HG02798 (cell line): ENCODE data around the gene UQCRHL.
"Not testable (repeated sequence)": the region's sequence is repeated elsewhere in the genome, so short reads cannot be mapped to it uniquely, and the experiment has no call there.

ENCODE experiments used
- ATAC-seq: cut with Tn5 transposase; IDR thresholded peaks from one replicate; pipeline ENCODE4 v1.9.1; 2021; ENCODE audit warnings: mild to moderate bottlenecking; ENCODE audit not compliant: unreplicated experiment, poor library complexity

Gene UQCRHL

DNA sequence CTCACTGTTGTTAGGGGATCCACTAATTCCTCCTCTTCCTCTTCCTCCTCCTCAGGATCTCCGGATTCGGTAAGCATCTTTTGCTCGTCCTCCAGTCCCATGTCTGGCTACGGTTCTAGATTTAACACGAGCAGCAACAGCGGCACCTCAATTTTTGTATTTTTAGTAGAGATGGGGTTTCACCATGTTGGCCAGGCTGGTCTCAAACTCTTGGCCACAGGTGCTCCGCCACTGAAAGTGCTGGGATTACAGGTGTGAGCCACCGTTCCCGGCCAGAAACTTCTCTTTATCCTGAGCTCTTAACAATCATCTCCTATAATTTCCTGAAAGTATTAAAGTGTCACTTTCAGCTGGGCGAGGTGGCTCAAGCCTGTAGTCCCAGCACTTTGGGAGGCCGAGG, at the start of gene UQCRHL:
Gene UQCRHL, minus strand, starts transcription at position 101 of the 400 bp plus-strand sequence. Its CDS starts 0 bp downstream, at position 101.
- not testable (repeated sequence) for ATAC-seq

DNA sequence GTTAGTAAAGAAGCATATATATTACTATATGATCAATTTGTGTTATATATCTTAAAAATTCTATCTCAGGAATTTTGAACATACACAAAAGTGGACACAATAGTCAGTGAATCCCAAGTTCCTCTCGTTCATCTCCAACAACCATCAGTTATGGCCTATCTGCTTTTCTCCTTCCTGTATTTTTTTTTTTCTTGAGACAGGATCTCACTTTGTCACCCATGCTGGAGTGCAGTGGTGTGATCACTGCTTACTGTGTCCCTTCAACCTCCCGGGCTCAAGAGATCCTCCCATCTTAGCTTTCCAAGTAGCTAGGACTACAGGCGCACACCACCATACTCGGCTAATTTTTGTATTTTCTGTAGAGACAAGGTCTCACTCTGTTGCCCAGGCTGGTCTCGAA, 49.4 kb upstream of the UQCRHL start:
- ATAC-seq: no peak

DNA sequence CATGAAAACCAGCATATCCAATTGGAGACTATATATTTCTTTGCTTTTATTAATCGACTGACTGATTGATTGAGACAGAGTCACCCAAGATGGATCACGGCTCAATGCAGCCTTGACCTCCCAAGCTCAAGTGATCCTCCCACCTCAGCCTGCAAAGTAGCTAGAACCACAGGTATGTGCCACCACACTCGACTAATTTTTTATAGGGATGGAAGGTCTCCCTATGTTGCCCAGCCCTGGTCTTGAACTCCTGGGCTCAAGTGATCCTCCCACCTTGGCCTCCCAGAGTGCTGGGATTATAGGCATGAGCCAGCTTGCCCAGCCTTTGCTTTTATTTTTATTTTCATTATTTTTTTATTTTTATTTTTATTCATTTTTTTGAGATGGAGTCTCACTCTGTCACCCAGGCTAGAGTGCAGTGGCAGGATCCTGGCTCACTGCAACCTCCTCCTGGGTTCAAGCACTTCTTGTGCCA, 45.4 kb upstream of the UQCRHL start:
- ATAC-seq: no peak

DNA sequence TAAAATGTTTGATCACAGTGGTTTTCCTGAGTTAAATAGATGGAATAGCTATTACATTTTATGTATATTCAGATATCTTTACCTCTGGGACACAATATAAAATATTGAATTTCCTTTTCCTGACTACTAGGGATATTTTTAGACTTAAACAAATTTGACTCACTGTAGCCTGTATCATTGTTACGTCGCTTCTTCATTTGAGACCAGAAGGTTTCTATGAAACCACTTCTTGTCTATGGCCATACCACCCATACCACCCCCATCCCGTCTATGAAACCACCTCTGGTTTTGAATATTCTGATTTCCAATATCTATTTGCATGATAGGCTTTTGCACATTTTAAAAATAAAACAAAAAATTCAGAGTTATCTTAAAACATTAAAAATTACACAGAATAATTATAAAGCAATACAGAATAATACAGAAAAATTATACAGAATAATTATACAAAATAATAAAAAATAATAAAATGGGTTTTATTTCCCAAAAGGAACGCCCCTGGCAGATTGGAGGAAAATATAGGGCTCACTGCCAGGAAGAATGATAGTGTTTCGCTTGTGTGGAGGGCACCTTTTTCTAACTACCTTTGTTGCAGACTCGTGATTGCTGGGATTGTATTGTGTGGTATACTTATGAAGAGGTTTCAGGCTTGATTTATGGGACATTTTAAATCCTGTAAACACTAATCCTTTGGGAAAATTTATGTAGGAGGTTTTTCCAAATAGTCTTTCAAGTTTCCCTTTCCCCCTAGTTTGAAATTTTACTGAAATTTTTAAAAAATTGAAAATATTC, 44.8 kb upstream of the UQCRHL start:
- ATAC-seq: no peak

DNA sequence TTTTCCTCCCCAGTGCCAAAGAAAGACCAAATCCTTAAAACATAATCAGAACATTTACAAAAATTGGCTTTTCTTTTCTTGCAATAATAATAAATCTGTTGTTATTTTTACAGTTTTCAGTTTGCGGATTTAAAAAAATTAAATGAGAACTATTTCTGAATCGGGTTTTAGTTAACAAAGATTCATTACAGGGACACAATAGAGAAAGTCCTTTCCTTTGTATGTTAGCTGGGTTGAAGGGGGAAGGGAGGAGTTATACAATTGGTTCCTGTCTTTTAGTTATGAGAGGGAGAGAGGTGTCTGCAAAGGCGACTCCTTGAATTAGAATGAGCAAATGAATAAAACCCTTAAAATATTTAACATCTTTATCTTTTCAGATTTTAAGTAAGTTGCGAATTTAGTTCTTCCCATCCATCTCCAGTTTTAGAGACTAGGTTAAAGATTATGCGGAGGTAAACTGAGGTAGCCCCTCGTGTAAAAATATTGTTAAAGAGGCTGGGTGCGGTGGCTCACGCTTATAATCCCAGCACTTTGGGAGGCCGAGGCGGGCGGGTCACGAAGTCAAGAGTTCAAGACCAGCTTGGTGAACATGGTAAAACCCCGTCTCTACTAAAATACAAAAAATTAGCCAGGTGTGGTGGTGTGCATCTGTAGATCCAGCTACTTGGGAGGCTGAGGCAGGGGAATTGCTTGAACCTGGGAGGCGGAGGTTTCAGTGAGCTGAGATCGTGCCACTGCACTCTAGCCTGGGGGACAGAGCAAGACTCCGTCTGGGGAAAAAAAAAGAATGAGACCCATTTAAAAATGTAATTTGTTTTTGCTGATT, 44.0 kb upstream of the UQCRHL start:
- ATAC-seq: no peak

DNA sequence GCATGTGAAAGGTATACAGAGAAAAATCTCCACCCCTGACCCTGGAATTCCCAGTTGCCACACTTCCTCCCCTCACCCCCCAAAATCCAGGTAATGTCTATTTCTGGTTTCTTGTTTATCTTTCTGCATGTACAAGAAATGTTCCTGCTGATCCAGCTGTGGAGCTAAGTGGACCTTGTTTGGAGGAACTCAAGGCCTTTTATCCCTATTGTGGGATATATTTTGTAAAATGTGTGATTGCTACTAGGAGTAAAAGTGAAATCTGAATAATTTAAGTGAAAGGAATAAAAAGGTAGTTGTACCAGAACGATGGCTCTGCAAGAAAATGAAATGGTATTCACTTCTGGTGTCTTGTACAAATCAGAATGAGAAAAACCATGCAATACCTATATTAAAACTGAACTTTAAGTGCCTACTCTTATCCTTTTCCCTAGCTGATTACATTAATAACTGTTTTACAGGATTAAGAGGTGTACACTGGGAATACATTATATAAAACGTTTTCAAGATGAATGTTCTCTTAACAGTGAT, 43.1 kb upstream of the UQCRHL start:
- ATAC-seq: no peak

DNA sequence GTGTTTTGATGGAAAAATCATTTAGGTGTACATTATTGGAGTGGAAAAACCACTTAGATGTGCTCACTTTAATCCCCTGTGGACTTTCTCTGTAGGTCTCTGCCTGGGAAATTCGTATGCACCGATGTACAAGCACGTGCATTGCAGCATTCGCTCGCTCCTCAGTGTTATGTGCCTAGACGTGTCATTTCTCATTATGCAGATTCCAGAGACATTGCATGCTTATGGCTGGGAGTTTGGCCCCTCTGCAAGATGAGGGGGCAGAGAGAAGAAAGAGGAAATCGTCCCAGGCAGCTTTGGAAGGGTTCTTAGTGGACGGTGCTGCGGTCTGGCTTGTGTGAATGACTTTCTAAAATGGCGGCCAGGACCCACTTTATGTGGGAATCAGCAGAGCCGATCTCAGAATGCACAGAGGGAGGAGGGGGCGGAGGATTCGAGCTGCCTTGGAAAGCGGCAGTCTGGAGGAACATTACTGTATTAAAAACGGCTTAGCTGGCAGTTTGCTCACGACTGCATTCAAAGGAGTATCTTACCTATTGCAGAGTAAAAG, 42.4 kb upstream of the UQCRHL start:
- no peak for ATAC-seq

DNA sequence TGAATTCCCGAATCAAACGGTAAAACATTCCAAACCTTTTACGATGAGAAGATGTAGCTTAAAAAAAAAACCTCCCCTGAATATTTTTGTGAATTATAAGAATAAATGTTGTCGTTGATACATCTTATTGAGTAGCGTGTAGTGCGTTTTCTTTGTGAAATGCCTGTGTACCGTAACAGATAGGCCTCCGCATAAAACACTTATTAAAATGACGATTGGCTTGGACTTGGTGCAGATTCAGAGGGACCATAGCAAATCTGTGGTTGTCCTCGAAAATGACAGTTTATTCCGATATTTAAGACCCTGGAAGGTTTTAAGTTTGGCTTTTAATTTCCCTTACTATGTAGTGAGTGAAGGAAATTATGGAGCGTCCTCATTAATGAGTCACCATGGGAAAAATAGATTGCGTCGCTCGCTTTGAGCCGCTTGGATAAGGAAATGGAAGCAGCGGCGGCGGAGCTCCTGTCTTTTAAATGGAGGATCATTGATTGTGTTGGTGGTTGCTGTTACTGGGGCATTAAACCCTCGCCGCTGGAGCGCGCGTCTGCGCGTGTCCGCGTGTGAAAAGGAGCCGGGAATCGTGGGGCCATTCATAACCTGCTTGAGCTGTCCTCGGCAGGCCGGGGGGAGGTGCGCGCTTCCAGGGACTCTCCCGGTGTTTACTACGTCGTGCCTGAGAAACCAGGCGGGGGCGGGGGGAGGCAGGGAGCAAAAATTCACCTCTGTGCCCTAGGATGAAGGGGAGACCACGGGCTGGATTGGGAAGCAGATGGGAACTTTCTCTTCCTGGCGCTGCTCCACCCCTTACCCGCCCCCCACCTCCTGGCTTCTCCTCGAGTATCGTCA, 41.7 kb upstream of the UQCRHL start:
- ATAC-seq: no peak

DNA sequence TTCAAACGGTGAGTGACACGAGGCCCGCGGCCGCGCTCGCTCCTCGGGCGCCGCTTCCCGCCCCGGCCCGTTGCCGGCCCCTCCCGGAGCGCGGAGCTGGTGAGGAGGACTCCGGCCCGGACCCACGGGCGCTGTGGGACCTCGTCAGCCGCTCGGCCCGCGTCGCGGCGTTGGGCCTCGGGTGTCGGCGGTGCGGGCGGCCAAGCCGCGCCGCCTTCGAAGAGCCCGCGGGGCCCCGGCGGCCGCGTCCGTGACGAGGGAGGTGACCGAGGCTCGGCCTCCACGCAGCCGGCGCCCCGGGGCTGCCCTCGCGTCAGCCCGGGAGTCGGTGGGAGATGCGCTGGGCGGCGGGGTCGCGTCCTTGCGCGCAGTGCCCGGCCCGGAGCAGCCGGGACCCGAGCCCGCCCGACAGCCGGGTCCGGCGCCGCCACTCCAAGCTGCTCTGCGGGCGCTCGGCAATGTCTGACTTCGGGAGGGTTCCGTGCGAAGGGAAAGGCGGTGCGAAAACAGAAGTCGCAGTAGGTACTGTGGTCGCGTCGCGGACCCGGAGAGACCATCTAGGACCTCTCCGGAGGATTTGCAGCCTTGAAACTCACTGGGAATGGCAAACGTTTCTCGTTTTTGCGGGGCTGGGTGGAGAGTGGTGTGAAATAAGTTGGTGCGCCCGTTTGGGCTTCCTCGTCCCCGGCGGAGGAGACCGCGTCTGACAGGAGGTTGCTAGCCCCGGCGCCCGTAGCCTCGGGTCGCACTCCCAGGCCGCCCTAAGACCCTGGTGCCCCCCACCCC, 40.9 kb upstream of the UQCRHL start:
- ATAC-seq: peak; percentile 17

DNA sequence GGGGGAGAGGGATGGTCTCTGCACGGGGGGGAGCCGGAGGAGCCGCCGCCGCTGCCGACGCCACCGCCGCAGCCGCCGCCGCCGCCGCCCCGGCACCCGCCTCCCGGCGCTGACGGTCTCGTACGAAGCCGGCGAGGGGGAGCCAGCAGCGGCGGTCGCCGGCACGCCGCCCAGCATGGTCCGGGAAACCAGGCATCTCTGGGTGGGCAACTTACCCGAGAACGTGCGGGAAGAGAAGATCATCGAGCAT, 40.4 kb upstream of the UQCRHL start:
- no peak for ATAC-seq

DNA sequence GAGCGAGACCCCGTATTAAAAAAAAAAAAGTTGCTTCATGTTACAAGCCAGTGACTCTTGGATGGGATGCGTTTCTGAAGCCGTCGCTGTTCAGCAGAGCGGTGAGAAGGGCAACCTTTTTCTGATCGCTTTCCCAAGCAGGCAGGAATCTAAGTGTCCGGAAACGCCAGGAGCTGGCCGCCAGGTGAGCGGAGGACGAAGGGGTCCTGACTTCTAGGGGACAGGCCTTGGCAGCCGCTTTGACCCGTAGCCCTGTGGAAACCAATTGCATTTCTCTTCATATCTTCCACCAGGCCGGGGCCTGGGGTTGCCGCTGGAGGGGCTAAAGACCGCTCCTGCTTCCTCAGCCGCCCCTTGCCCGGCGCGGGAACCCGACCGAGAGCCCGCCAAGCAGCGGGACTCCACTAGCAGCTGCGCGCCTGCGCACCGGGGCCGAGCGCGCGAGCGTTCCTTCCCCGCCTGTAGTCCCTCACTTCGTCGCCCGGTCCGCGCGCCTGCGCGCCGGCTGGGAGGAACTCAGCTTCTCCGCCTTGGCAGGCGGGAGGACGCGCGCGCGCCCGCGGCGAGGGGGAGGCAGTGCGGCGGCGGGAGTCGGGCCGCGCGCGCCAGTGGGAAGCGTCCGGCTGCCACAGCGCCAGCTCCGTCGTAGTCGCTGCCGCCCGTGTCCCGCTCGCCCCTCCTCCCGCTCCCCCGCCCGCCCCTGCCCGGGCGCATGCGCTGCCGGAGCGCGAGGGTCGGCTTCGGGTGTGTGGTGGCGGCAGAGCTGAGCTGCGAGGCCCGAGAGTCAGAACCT, 39.8 kb upstream of the UQCRHL start, which contains the start of gene SPEN:
Gene SPEN, plus strand, starts transcription at position 608 of the 793 bp plus-strand sequence. CDS start 361 bp downstream, outside the sequence.
- peak; percentile 83 for ATAC-seq

DNA sequence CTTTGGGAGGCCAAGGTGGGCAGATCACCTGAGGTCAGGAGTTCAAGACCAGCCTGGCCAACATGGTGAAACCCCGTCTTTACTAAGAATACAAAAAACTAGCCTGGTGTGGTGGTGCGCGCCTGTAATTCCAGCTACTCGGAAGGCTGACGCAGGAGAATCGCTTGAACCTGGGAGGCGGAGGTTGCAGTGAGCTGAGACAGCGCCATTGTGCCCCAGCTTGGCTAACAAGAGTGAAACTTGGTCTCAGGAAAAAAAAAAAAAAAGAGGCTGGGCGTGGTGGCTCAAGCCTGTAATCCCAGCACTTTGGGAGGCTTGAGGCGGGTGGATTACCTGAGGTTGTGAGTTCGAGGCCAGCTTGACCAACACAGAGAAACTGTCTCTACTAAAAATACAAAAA, 38.6 kb upstream of the UQCRHL start:
- not testable (repeated sequence) for ATAC-seq

DNA sequence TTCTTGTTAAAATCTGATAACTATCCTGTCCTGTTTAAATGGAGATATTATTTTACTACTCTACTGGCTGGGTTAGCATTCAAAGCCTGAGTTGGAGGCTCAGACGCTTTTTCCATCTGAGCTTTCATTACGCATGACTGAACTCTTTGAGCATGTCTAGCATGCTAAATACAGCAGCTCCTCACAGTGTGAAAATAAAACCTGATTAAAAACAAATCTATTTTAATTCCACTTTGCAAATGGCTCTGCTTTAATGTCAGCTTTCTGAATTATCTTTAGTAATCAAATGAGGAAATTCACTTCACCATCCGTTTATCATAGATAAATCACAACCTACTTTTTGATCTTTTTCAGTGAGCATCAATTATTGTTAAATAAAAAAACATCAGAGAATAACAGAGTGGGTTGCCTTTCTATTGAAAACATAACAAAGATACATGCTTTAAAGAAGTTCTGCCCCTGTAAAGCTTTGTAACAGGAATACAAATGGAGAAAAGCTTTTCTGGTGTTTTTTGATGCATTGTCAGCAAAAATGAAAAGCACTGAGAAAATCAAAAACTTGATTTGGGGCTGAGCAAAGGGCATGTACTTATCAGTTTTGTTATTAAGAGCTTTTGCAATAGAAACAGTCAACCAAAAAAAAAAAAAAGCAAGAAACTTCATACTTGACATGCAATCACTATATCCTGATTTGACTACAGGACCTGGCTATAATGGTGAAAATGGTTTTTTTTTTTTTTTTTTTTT, 36.5 kb upstream of the UQCRHL start:
- no peak for ATAC-seq

DNA sequence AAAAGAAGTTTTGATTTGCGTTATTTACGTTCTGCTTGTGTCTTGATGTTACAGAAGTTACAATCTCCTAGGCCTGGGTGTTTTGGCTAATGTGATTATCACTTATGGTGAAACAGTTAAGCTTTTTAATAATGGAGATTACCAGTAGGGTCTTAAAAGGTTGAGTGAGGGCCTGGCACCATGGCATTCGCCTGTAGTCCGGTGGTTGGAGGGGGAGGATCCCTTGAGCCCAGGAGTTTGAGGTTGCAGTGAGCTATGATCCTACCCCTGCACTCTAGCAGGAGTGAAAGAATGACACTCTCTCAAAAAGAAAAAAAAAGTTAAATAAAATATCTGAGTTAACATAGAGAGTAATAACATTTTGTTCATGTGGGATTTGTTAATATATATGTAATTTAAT, 31.3 kb upstream of the UQCRHL start:
- ATAC-seq: no peak

DNA sequence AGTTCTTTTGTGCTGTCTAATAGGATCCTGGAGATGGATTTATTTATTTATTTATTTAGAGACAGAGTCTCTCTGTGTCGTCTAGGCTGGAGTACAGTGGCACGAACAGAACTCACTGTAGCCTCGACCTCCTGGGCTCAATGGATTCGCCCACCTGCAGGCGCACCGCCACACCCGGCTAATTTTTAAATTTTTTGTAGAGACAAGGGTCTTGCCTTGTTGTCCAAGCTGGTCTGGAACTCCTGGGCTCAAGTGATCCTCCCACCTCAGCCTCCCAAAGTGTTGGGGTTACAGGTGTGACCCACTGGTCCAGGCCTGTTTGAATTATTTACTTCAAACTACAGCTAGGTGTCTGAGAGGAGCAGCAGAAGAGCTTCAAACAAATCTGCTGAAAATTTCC, 30.5 kb upstream of the UQCRHL start:
- ATAC-seq: no peak

DNA sequence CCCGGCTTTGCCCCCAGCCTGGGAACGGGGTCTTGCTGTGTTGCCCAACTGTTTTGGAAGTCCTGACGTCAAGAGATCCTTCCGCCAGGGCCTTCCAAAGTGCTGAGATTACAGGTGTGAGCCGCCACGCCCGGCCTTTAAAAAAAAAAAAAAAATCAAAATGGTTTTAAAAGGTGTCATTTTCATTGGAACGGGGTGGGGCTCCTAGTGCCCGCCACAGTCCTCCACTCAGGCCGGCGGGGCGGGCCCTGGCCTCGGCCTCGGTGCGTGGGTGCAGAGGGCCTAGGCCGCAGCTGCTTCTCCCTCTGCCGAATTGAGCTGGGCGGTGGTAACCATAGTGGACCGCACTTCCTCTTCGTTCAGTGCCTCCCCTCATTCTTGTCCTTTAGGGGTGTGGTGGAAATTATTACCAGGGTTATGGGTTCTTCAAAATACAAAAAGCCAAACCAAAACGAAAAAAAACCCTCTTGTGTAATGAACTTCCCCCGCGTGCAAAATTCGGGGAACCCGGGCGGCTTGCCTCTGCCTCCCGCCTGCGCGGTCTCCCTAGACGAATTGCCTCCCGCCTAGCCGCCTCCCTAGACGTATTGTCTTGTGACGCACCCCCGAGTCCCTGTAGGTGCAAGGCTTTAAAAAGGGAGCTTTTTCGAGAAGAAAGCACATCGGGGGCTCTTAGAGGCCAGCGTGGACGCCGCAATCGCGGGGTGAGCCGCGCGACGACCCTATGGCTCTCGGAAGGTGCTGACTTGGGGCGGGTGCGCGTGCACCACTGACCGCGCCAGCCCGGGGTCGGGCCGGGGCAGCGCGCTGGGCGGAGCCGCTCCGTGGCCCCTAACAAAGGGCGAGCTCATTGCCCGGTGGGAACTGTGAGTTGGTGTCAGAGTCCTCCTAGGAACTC, 29.6 kb upstream of the UQCRHL start:
- ATAC-seq: no peak

DNA sequence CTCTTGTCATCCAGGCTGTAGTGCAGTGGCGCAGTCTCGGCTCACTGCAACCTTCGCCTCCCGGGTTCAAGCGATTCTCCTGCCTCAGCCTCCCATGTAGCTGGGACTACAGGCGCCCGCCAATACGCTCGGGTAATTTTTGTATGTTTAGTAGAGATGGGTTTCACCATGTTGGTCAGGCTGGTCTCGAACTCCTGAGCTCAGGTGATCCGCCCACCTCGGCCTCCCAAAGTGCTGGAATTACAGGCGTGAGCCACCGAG, 29.0 kb upstream of the UQCRHL start:
- not testable (repeated sequence) for ATAC-seq
